IPS-18a (cell line): ENCODE results near the gene LURAP1L.

Source experiments
- H3K27ac ChIP-seq: one replicate; pipeline ENCODE4 v1.5.1; 2013; ENCODE audit warnings: low read length
- H3K27me3 ChIP-seq: one replicate; pipeline ENCODE4 v1.6.1; 2013; ENCODE audit warnings: mild to moderate bottlenecking, low read length; ENCODE audit not compliant: control insufficient read depth, insufficient read depth
- H3K36me3 ChIP-seq: one replicate; pipeline ENCODE4 v1.6.1; 2013; ENCODE audit warnings: low read depth, low read length; ENCODE audit not compliant: control insufficient read depth
- H3K4me1 ChIP-seq: one replicate; pipeline ENCODE4 v1.6.1; 2013; ENCODE audit warnings: low read depth, low read length; ENCODE audit not compliant: control insufficient read depth
- H3K4me3 ChIP-seq: one replicate; pipeline ENCODE4 v1.5.1; 2013; ENCODE audit warnings: low read length
- H3K9ac ChIP-seq: one replicate; pipeline ENCODE4 v1.6.1; 2013; ENCODE audit warnings: mild to moderate bottlenecking, low read length, moderate library complexity
- H3K9me3 ChIP-seq: one replicate; pipeline ENCODE4 v1.6.1; 2013; ENCODE audit warnings: low read depth, low read length; ENCODE audit not compliant: control insufficient read depth

The LURAP1L gene

GRCh38 chr9:12847561-12847960, 72.7 kb downstream of the LURAP1L start:
- Histone ChIP-seq H3K9ac (no peak overlapping the region), H3K36me3 (no peaks in the 10 kb centered on the region)

GRCh38 chr9:12849486-12850003, 74.7 kb downstream of the LURAP1L start:
- Histone ChIP-seq H3K4me1 (no peaks in the 10 kb centered on the region), H3K4me3 (no peak overlapping the region), H3K27me3 (no peaks in the 10 kb centered on the region), H3K36me3 (no peaks in the 10 kb centered on the region), H3K9me3 (no peaks in the 10 kb centered on the region), H3K27ac (no peak overlapping the region), H3K9ac (no peak overlapping the region)

More at GRCh38 chr9:12847561-12847960, 72.7 kb downstream of the LURAP1L start:
- no peak overlapping the region for H3K27ac ChIP-seq
- no peak overlapping the region for H3K4me3 ChIP-seq
- no peaks in the 10 kb centered on the region for H3K4me1 ChIP-seq
- no peaks in the 10 kb centered on the region for H3K9me3 ChIP-seq
- H3K27me3 ChIP-seq, result no peaks in the 10 kb centered on the region

GRCh38 chr9:12851341-12852090, 76.7 kb downstream of the LURAP1L start:
- Histone ChIP-seq H3K36me3 (no peaks in the 10 kb centered on the region), H3K4me3 (no peak overlapping the region), H3K27me3 (no peaks in the 10 kb centered on the region), H3K4me1 (peaks cover 8% of the 10 kb centered on the region), H3K9ac (no peak overlapping the region), H3K27ac (no peak overlapping the region), H3K9me3 (no peaks in the 10 kb centered on the region)

GRCh38 chr9:12853051-12853450, 78.2 kb downstream of the LURAP1L start:
- Histone ChIP-seq H3K4me3 (no peak overlapping the region), H3K9ac (no peak overlapping the region), H3K4me1 (peaks cover 12% of the 10 kb centered on the region), H3K9me3 (no peaks in the 10 kb centered on the region), H3K36me3 (no peaks in the 10 kb centered on the region), H3K27me3 (no peaks in the 10 kb centered on the region), H3K27ac (no peak overlapping the region)

- Histone ChIP-seq H3K9me3 (no peaks in the 10 kb centered on the region), H3K36me3 (no peaks in the 10 kb centered on the region), H3K27me3 (no peaks in the 10 kb centered on the region), H3K9ac (no peak overlapping the region), H3K27ac (no peak overlapping the region), H3K4me3 (no peak overlapping the region), H3K4me1 (peaks cover 12% of the 10 kb centered on the region)
Measured at GRCh38 chr9:12854221-12854620, 79.4 kb downstream of the LURAP1L start.

GRCh38 chr9:12855066-12855465, 80.2 kb downstream of the LURAP1L start:
- Histone ChIP-seq H3K4me3 (no peak overlapping the region), H3K9me3 (no peaks in the 10 kb centered on the region), H3K27me3 (no peaks in the 10 kb centered on the region), H3K9ac (no peak overlapping the region), H3K4me1 (peaks cover 12% of the 10 kb centered on the region), H3K27ac (no peak overlapping the region), H3K36me3 (no peaks in the 10 kb centered on the region)

GRCh38 chr9:12856603-12857002, 81.8 kb downstream of the LURAP1L start:
- Histone ChIP-seq H3K4me1 (peaks cover 12% of the 10 kb centered on the region), H3K4me3 (no peak overlapping the region), H3K27me3 (no peaks in the 10 kb centered on the region), H3K36me3 (no peaks in the 10 kb centered on the region), H3K9ac (no peak overlapping the region), H3K27ac (no peak overlapping the region), H3K9me3 (no peaks in the 10 kb centered on the region)

- H3K9me3 ChIP-seq, result no peaks in the 10 kb centered on the region
- no peaks in the 10 kb centered on the region for H3K36me3 ChIP-seq
- H3K4me1 ChIP-seq, result peaks cover 12% of the 10 kb centered on the region
- no peak overlapping the region for H3K9ac ChIP-seq
- H3K27ac ChIP-seq, result no peak overlapping the region
- H3K4me3 ChIP-seq, result no peak overlapping the region
- no peaks in the 10 kb centered on the region for H3K27me3 ChIP-seq
Measured at GRCh38 chr9:12859704-12860251, 85.0 kb downstream of the LURAP1L start.

- H3K36me3 ChIP-seq, result no peaks in the 10 kb centered on the region
- no peak overlapping the region for H3K27ac ChIP-seq
- no peaks in the 10 kb centered on the region for H3K9me3 ChIP-seq
- H3K4me3 ChIP-seq, result no peak overlapping the region
- no peak overlapping the region for H3K9ac ChIP-seq
- no peaks in the 10 kb centered on the region for H3K27me3 ChIP-seq
- peaks cover 9% of the 10 kb centered on the region for H3K4me1 ChIP-seq
Measured at GRCh38 chr9:12860998-12861397, 86.2 kb downstream of the LURAP1L start.

- Histone ChIP-seq H3K9me3 (no peaks in the 10 kb centered on the region), H3K9ac (no peak overlapping the region), H3K27me3 (no peaks in the 10 kb centered on the region), H3K36me3 (no peaks in the 10 kb centered on the region), H3K4me1 (no peaks in the 10 kb centered on the region), H3K4me3 (no peak overlapping the region), H3K27ac (no peak overlapping the region)
Measured at GRCh38 chr9:12862611-12863410, 88.0 kb downstream of the LURAP1L start.

- Histone ChIP-seq H3K27me3 (no peaks in the 10 kb centered on the region), H3K27ac (no peak overlapping the region), H3K9me3 (no peaks in the 10 kb centered on the region), H3K36me3 (no peaks in the 10 kb centered on the region), H3K9ac (no peak overlapping the region), H3K4me3 (no peak overlapping the region), H3K4me1 (no peaks in the 10 kb centered on the region)
Measured at GRCh38 chr9:12863618-12864017, 88.8 kb downstream of the LURAP1L start.
